H1 (cell line): ENCODE measurements around the gene WASL. TPM values are rescaled to one million over a fixed set of nuclear protein-coding genes. Genes with fewer than 3 reads are reported as not detected.
A peak's percentile ranks its signal among the peaks of the same experiment; 100 is the strongest.

ENCODE experiments used
- CTCF ChIA-PET: fragments of 300-600 bp; sonication (Branson Sonifier 250); formaldehyde crosslinking; loops from one replicate; lab custom pipeline; 2021; ENCODE audit not compliant: partially characterized antibody; lab: Charles Lee
- POLR2A ChIA-PET: fragments of 300-600 bp; sonication (Branson Sonifier 250); formaldehyde crosslinking; loops from one replicate; lab custom pipeline; 2021; ENCODE audit warnings: inconsistent platforms; ENCODE audit not compliant: partially characterized antibody; lab: Charles Lee
- DNase-seq, 2 experiments: peaks; one replicate each; pipeline versions ENCODE4 v3.0.0 to v3.0.0-alpha.2; 2010 to 2022; ENCODE audit warnings: low spot score in 2 of 2, low read depth in 1 of 2, mixed read lengths in 1 of 2
- FAIRE-seq: peaks from 2 replicates; lab custom pipeline; 2011; peaks lifted over from hg19 to GRCh38; lab: Jason Lieb, UNC
- H2AFZ ChIP-seq: 2 replicates; pipeline ENCODE4 v1.8.1; 2012; ENCODE audit warnings: low read length, inconsistent platforms
- H2AK5ac ChIP-seq: 2 replicates; pipeline ENCODE4 v1.6.1; 2013; ENCODE audit warnings: low read depth, low read length
- H2BK120ac ChIP-seq: replicated peaks from 2 replicates; pipeline ENCODE3; 2013; ENCODE audit warnings: low read depth, low read length, inconsistent platforms
- H2BK12ac ChIP-seq: 2 replicates; pipeline ENCODE4 v1.6.1; 2013; ENCODE audit warnings: low read depth, low read length
- H2BK15ac ChIP-seq: 2 replicates; pipeline ENCODE4 v1.6.1; 2013; ENCODE audit warnings: low read length
- H2BK20ac ChIP-seq: 2 replicates; pipeline ENCODE4 v1.6.1; 2013; ENCODE audit warnings: low read length
- H2BK5ac ChIP-seq: 2 replicates; pipeline ENCODE4 v1.6.1; 2013; ENCODE audit warnings: low read depth, low read length
- H3K14ac ChIP-seq: 2 replicates; pipeline ENCODE4 v1.6.1; 2013; ENCODE audit warnings: inconsistent platforms; ENCODE audit not compliant: insufficient read length
- H3K18ac ChIP-seq: 2 replicates; pipeline ENCODE4 v1.6.1; 2013; ENCODE audit warnings: low read length; ENCODE audit errors: extremely low read depth
- H3K23ac ChIP-seq: 2 replicates; pipeline ENCODE4 v1.6.1; 2013; ENCODE audit warnings: inconsistent platforms; ENCODE audit not compliant: insufficient read length
- H3K23me2 ChIP-seq: 2 replicates; pipeline ENCODE4 v1.6.1; 2013; ENCODE audit warnings: low read depth, low read length
- H3K27ac ChIP-seq: 2 replicates; pipeline ENCODE4 v1.6.1; 2011; ENCODE audit warnings: low read depth, low read length, inconsistent platforms
- H3K27me3 ChIP-seq, 4 experiments: replicated peaks in 1 of 4; 1 replicate in 1 of 4; 2 replicates in 3 of 4; pipeline versions ENCODE4 v1.6.1 to v1.8.1; 2011 to 2013; ENCODE audit warnings: low read length in 3 of 4, mild to moderate bottlenecking in 3 of 4, inconsistent platforms in 2 of 4, mixed read lengths in 2 of 4, moderate library complexity in 1 of 4; ENCODE audit not compliant: control insufficient read depth in 3 of 4, insufficient read depth in 3 of 4; ENCODE audit errors: extremely low read depth in 1 of 4
- H3K36me3 ChIP-seq, 4 experiments: 2 replicates each; pipeline versions ENCODE4 v1.6.1 to v1.8.1; 2011 to 2013; ENCODE audit warnings: mild to moderate bottlenecking in 4 of 4, low read length in 3 of 4, moderate library complexity in 2 of 4, control low read depth in 1 of 4, inconsistent platforms in 1 of 4; ENCODE audit not compliant: insufficient read depth in 4 of 4, control insufficient read depth in 2 of 4
- H3K4ac ChIP-seq: replicated peaks from 2 replicates; pipeline ENCODE3; 2013; ENCODE audit warnings: low read length, low read depth, mixed read lengths, inconsistent platforms; ENCODE audit not compliant: insufficient read length
- H3K4me1 ChIP-seq, 4 experiments: replicated peaks in 1 of 4; 1 replicate in 1 of 4; 2 replicates in 3 of 4; pipeline versions ENCODE4 v1.6.1 to v1.8.1; 2011 to 2013; ENCODE audit warnings: low read length in 3 of 4, inconsistent platforms in 2 of 4, mixed read lengths in 1 of 4; ENCODE audit not compliant: insufficient read depth in 4 of 4, control insufficient read depth in 3 of 4
- H3K4me2 ChIP-seq, 2 experiments: 2 replicates each; pipeline versions ENCODE4 v1.6.1 to v1.8.1; 2011 to 2013; ENCODE audit warnings: low read depth in 2 of 2, low read length in 2 of 2, control low read depth in 1 of 2, inconsistent platforms in 1 of 2, mild to moderate bottlenecking in 1 of 2; ENCODE audit not compliant: insufficient read depth in 1 of 2
- H3K4me3 ChIP-seq, 4 experiments: fragments of 200-600, 300-600 bp in 1 of 4; sonication (generic), shearing (Covaris generic), sonication (Bioruptor Twin) in 1 of 4; 2 replicates each; pipeline versions ENCODE4 v1.5.1 to v1.8.1; 2011 to 2016; ENCODE audit warnings: low read length in 4 of 4, low read depth in 3 of 4, control low read depth in 2 of 4, inconsistent platforms in 2 of 4, mild to moderate bottlenecking in 2 of 4, mixed read lengths in 1 of 4, moderate library complexity in 1 of 4; ENCODE audit not compliant: insufficient read depth in 2 of 4; ENCODE audit errors: extremely low read depth in 1 of 4
- H3K56ac ChIP-seq: replicated peaks from 2 replicates; pipeline ENCODE3; 2013; ENCODE audit warnings: low read depth, mild to moderate bottlenecking, mixed read lengths, low read length, inconsistent platforms; ENCODE audit not compliant: insufficient read length
- H3K79me1 ChIP-seq: 2 replicates; pipeline ENCODE4 v1.6.1; 2013; ENCODE audit warnings: low read depth, low read length, control low read depth
- H3K79me2 ChIP-seq, 2 experiments: 2 replicates each; pipeline versions ENCODE4 v1.6.1 to v1.8.1; 2012 to 2013; ENCODE audit warnings: low read length in 2 of 2, mild to moderate bottlenecking in 2 of 2, inconsistent platforms in 1 of 2; ENCODE audit not compliant: insufficient read depth in 2 of 2, control insufficient read depth in 1 of 2
- H3K9ac ChIP-seq, 4 experiments: replicated peaks in 1 of 4; 1 replicate in 1 of 4; 2 replicates in 3 of 4; pipeline versions ENCODE4 v1.6.1 to v1.8.1; 2011 to 2013; ENCODE audit warnings: low read depth in 3 of 4, low read length in 3 of 4, control low read depth in 2 of 4, mild to moderate bottlenecking in 2 of 4, moderate library complexity in 2 of 4, inconsistent platforms in 1 of 4; ENCODE audit errors: extremely low read depth in 1 of 4
- H3K9me3 ChIP-seq, 2 experiments: 2 replicates each; pipeline versions ENCODE4 v1.6.1 to v1.8.1; 2012 to 2013; ENCODE audit warnings: mild to moderate bottlenecking in 2 of 2, moderate library complexity in 2 of 2, control low read depth in 1 of 2, inconsistent platforms in 1 of 2, low read depth in 1 of 2, low read length in 1 of 2, mixed read lengths in 1 of 2; ENCODE audit not compliant: insufficient read depth in 2 of 2
- H4K20me1 ChIP-seq, 2 experiments: replicated peaks in 1 of 2; 2 replicates each; pipeline versions ENCODE3 to v1.8.1; 2011 to 2013; ENCODE audit warnings: inconsistent platforms in 2 of 2, low read length in 2 of 2, mild to moderate bottlenecking in 1 of 2; ENCODE audit not compliant: insufficient read depth in 2 of 2, control insufficient read depth in 1 of 2
- H4K5ac ChIP-seq: 2 replicates; pipeline ENCODE4 v1.6.1; 2013; ENCODE audit warnings: low read length, low read depth, mixed read lengths, inconsistent platforms; ENCODE audit not compliant: insufficient read length
- H4K8ac ChIP-seq: 2 replicates; pipeline ENCODE4 v1.8.0; 2013; ENCODE audit warnings: mild to moderate bottlenecking, moderate library complexity, low read length, inconsistent platforms; ENCODE audit not compliant: insufficient read depth; ENCODE audit errors: extremely low read depth
- H4K91ac ChIP-seq: replicated peaks from 2 replicates; pipeline ENCODE3; 2013; ENCODE audit warnings: low read length, mixed read lengths, inconsistent platforms; ENCODE audit not compliant: insufficient read length
- ATF3 ChIP-seq: IDR thresholded peaks from 2 replicates; pipeline ENCODE4 v1.6.1; 2011; ENCODE audit warnings: low read depth, mild to moderate bottlenecking, low read length; ENCODE audit not compliant: insufficient read depth
- FOSL1 ChIP-seq: IDR thresholded peaks from 2 replicates; pipeline ENCODE4 v1.6.1; 2011; ENCODE audit warnings: mild to moderate bottlenecking, low read depth, low read length, moderate library complexity; ENCODE audit not compliant: insufficient read depth
- KDM4A ChIP-seq: IDR thresholded peaks from one replicate; pipeline ENCODE4 v1.7.1; 2012; ENCODE audit warnings: low read depth, mild to moderate bottlenecking, moderate library complexity, low read length, inconsistent platforms; ENCODE audit not compliant: severe bottlenecking
- TBP ChIP-seq: IDR thresholded peaks from 2 replicates; pipeline ENCODE4 v1.6.1; 2011; ENCODE audit warnings: low read depth, low read length, improper control_type of control experiment
- WGBS, 2 experiments: shearing (Covaris generic) in 1 of 2; methylation state at CpG; one replicate each; pipeline versions ENCODE4 v1.1.6 to v1.1.7; 2013 to 2015; ENCODE audit warnings: low lambda C conversion rate in 2 of 2, mixed read lengths in 2 of 2, inconsistent platforms in 1 of 2, low coverage in 1 of 2, missing lambda C conversion rate in 1 of 2; ENCODE audit not compliant: insufficient replicate concordance in 2 of 2, insufficient coverage in 1 of 2, insufficient read length in 1 of 2; ENCODE audit errors: extremely low coverage in 1 of 2, missing lambda C conversion rate in 1 of 2; 5-methylcytosine and 5-hydroxymethylcytosine counted together
- polyA plus RNA-seq, 7 experiments: library from polyadenylated mRNA; depleted of rRNA in 3 of 7; stranded (reverse) in 5 of 7; unstranded in 2 of 7; fragments of >200 nt in 5 of 7; fragments of 200-250 nt in 2 of 7; gene quantifications; 1 replicate in 5 of 7; 2 replicates in 1 of 7; 4 replicates in 1 of 7; pipeline versions ENCODE4 v1.2.1 to v1.2.3, GENCODE V29; 2011 to 2013; ENCODE audit warnings: missing spikeins in 2 of 7, mixed read lengths in 2 of 7
- total RNA-seq: library from RNA; stranded (reverse); fragmentation: NEBNext Ultra II Directional; extraction: Animal tissue kit (Norgen Biotek cat#: 25700); gene quantifications from 2 replicates; pipeline ENCODE4 v1.2.1, GENCODE V29; 2021

WASL gene
- total and polyA plus RNA-seq, 2 of the 8 experiments (the other 6 are each of a cell fraction or from before 2014, with no cell fraction given): 7.7 to 38.9 TPM

GRCh38 chr7:123774496-123774895 is 25.7 kb upstream of the WASL start:
- Histone ChIP-seq H3K4ac (no peak overlapping the region), H3K4me1 (peaks cover 0 to 2% (median 0%) of the 10 kb centered on the region in 4 experiments; a peak in 1 of 7 replicates), H3K18ac (no peak overlapping the region), H2BK5ac (no peak overlapping the region), H3K23me2 (no peaks in the 10 kb centered on the region), H3K27me3 (no peaks in the 10 kb centered on the region), H3K9ac (peak overlapping the region in 1 of 4 experiments; percentile 18; a peak in 1 of 7 replicates), H2BK120ac (no peak overlapping the region), H4K5ac (no peak overlapping the region), H2BK12ac (no peak overlapping the region; the same call in 1 of the 2 replicates), H4K20me1 (no peaks in the 10 kb centered on the region), H3K9me3 (no peaks in the 10 kb centered on the region), H3K14ac (no peak overlapping the region), H3K4me2 (no peak overlapping the region), H3K23ac (no peak overlapping the region), H2AK5ac (no peak overlapping the region), H4K91ac (no peak overlapping the region), H2AFZ (no peak overlapping the region), H2BK20ac (no peak overlapping the region), H3K56ac (no peak overlapping the region), H3K27ac (no peak overlapping the region), H2BK15ac (no peak overlapping the region), H3K79me1 (no peaks in the 10 kb centered on the region), H3K36me3 (no peaks in the 10 kb centered on the region), H3K79me2 (no peaks in the 10 kb centered on the region), H4K8ac (no peak overlapping the region), H3K4me3 (no peak overlapping the region)
- FAIRE-seq (no peak), DNase-seq (no peak)
- WGBS, 2 experiments: 91% methylated on average over 4 of the region's 4 CpGs; no CpG with 5 or more reads in 1 of the 2 experiments
- POLR2A ChIA-PET: interaction anchor here (1.8 kb wide), 1 partner anchor 26 kb away, joined by 5 read pairs; the partner anchor contains the start of gene WASL
- CTCF ChIA-PET: interaction anchor here (0.7 to 2.1 kb wide), 5 partner anchors 9 to 91 kb away, joined by 3 to 5 read pairs (median 4); no protein-coding TSS in a partner anchor
- no peak for TF ChIP-seq TBP
- no peak for TF ChIP-seq ATF3
- TF ChIP-seq KDM4A: no peak
- no peak for TF ChIP-seq FOSL1
